Stimulated activated CD8-positive, alpha-beta memory T cell treated with anti-CD3 and anti-CD28 coated beads, Interleukin-2, amount 100 ng/mL, for 1 hour (primary cell): ENCODE measurements around the gene PRSS21.

Experiments
- DNase-seq, 2 donors: peaks; one replicate each; pipeline ENCODE4 v3.0.0-alpha.2; 2020; ENCODE audit warnings: low read depth in 2 of 2

The PRSS21 gene

DNA sequence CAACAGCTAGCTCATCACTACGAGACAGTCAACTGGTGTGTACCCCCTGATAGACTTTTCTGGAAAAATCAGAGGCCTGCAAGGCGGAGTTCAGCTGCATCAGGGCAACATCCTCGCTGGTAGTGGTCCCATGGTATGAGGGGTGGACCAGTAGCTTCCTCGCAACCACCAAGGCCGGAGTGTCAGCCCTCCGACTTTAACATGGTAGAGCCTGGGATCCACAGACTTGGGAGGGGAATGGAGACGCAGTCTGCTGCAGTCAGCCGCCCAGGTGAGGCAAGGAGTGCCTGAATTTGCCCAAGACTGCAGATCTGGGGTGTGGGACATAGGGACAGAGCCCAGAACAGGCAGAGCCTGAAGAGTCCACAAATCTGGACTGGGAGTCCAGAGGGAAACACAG, 26.5 kb downstream of the PRSS21 start:
- no peak for DNase-seq

DNA sequence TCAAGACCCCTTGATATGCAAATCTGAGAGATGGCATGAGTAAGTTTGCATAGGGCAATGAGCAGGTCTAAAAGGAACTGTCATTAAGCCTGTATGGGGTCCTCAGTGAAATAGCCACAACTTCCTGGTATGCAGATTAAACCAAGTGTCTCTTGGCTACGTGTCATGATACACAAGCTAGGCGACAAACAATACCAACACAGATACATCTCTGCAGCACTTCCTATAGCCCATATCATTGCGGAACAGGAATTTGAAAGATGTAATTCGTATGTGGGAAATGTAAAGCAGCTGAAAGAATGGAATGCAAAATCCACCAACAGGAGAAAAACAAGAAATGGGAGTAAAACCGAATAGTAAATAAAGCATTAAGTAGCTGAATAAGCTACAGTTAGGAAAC, 28.1 kb downstream of the PRSS21 start:
- no peak for DNase-seq

DNA sequence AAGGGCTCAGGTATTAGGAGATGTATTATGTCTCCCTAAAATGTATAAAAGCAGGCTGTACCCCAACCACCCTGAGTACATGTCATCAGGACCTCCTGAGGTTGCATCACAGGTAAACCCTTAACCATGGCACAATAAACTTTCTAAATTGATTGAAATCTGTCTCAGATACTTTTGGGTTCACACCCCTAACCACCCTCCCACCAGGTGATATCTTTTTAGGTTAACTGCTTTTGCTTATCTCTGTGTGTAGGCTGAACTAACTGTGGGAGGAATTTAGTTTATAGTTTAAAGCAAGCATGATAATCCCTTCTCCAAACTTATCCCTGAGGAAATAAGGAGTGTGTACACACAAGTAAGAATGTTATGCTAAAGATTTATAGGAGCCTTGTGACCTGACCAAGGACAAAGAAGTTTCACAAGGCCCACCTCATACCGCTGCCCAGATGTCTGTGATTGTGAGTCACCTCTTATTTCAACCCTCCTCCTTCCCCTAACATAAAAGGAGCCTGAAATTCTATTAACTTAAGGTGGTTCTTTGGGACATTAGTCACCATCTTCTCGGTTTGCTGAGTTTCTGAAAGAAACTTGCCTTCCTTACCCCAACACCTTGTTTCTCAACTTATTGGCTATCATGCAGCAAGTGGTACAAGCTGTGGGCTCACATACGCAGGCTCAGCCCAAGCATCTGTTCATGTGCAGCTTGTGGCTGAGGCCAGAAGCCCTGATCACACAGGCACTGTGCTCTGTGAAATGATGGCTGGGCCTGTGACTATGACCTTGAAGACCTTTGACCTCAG, 29.7 kb downstream of the PRSS21 start:
- no peak for DNase-seq

DNA sequence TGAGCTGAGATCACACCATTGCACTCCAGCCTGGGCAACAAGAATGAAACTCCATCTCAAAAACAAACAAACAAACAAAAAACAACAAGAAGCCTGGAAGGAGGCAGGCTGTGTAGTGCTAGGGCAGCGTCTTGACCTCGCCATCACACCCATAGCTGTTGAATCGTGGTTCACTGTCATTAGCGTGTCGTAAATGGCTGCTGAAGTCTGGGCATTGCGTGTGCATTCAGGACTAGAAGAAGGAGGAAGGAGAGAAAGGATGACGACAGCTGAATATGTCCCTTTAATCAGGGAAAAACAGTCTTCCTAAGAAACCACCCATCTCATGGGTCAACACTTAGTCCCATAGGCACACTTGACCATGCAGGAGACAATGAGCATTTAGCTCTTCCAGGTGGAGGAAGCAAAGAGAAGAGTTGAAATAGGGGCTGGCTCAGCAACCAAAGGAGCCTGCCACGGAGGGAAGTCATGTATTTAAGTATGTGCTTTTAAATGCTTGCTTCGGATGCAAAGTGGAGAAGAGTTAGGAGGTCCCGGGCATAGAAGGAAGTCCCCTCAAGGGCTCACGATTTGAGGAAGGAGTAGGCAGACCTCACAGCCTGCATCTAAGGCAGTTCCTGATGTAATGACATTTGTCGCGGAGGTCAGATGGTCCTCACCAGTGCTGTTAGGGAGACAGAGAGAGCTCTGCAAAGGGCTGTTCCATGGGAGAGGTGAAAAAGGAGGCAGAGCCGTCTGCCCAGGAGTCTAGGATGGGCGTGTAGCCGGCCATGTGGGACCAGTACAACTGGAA, 32.1 kb downstream of the PRSS21 start:
- DNase-seq = no peak

DNA sequence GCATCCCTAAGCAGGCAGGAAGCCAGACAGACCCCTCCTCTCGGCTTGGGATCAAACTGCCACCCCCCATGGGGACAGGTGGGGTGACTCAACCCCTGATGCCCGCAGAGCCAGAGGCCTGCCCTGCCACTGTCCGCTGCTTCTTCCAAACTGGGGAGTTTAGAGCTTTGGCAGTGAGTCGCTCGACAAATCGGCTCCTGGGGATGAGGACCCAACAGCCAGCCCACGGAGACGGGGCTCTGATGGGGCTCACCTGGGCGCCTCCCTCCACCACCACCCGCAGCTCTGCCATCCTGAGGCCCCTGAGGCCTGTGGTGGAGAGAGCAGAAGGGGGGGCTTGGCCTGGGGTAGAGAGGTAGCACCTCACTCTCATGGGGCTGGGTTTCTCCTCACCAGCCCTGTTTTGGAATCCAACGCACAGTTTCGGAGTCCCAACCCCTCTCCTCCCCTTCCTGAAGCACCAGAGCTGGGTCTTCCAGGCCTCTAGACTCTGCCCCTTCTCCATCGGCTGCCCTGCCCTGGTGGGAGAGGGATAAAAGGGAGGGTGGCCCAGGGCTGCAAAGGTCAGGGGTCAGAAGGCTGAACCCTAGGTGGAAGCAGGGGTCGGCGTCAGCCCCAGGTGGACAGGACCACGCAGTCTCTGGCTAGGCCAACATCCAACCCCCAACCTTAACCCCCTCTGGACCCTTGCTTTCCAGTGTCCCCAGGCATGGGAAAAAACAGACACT, 35.1 kb downstream of the PRSS21 start:
- no peak for DNase-seq

DNA sequence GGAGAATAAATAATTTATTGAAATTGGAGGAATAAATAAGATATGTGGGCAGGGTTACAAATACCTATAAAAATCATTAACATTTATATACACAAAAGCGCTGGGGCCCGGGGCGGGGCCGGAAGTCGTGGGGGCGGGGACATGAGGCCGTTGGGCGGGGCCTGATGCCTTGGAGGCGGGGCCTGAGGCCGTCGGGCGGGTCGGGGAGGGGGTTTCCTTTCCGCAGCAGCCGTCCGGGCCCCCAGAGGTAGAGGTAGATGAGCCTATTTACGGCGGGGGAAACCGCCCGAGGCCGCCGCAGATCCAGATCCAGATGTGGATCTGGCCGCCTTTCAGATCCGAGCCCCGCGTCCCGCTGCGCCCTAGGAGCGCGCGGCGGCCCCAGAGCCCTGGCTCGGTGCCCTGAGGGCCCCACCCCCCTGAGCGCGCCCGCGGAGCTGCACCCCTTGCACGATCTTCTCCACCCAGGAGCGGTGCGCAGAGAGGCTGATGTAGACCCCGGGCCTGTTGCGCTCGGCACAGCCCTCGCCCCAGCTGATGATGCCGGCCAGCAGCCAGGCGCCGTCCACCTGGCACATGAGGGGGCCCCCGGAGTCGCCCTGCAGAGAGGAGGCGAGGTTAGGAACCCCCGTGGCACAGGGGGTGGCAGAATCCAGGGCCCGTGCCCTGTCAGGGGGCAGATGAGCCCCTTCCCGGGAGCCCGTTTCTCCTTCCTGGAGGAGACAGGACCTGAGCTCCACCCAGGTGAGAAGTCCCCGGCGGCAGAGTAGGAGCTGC, 35.9 kb downstream of the PRSS21 start:
- DNase-seq = no peak

DNA sequence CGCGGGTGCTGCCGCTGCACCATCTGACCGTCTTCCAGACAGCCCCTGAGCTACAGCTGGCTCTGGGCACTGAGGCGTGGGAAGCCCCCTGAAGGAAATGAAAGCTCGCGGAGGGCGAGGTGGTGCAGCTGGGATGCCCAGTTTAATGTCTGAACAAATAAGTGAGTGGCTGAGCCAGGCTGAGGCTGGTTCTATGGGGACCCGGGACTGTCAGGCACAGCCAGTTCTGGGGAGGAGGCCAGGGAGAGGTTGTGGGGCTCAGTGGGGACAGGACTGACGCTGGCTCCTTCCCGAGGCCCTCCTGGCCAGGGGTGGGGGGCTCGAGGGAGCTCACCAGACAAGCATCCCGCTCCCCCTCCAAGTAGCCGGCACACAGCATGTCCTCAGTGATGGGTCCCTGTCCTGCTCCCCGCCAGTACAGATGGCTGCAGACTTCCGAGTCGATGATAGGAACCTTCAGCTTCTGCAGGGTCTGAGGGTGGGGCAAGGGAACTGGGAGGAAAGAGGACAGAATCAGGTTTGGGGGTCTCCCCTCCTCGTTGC, 36.6 kb downstream of the PRSS21 start:
- no peak for DNase-seq

DNA sequence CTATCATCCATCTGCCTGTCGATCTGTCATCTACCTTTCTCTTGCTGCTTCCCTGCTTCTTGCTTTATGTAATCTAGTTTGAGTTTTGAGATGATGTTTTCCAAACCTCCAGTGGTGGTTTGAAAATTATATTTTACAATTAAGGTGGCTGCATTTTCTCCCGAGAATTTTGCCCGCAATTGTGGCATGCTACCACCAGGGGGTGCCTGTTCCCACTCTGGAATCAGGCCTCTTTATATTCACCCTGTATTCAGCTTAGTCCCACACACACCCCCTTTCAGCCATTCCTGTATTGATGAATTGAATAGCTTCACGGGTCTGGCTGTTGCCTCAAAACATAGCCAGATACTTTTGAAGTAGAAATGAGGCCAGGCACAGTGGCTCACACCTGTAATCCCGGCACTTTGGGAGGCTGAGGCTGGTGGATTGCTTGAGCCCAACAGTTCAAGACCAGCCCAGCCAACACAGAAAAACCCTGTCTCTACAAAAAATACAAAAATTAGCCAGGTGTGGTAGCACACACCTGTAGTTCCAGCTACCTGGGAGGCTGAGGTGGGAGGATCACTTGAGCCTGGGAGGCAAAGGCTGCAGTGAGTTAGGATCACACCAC, 37.8 kb downstream of the PRSS21 start:
- DNase-seq = no peak

DNA sequence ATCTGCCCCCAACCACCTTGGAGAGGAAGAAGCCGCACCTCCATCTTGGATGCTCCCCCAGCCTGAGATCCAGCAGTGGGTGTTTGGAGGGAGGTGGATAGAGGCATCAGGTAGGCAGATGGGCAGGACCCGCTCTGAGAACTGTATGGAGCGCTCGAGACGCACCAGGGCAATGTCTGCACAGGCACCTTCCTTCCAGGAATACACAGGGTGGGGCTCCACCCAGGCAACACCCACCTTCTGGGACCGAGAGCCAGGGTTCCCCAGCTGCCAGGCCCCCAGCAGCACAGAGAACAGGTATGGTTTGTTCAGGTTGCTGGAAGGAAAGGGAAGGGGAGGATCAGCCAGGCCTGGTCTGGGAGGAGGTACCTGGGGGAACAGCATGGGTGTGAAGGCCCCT, 38.5 kb downstream of the PRSS21 start:
- DNase-seq = no peak

DNA sequence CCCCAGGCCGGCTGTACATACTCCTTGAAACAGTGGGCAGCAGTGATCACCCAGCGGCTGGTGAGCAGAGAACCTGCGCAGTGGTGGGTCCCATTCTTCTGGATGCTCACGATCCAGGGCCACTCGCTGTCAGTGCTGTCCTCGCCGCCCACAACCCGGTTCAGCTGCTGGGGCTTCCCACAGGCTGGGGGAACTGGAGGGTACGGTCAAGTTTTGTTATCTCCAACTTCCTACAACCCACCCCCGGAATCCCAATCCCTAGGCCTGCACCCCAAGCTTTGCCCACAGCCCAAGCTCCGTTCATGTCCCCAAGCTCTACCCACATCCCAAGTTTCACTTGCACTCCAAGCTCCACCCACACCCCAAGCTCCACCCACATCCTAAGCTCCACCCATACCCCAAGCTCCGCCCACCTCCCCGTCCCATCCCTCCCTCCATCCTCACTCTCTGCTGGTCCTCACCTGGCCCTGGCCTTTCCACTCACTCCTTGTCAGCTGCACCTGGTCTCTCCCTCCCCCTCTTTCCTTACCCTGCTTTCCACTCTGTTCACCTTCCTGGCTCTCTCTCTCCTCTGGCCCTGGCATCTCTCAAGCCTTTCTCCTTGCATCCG, 39.1 kb downstream of the PRSS21 start:
- no peak for DNase-seq

DNA sequence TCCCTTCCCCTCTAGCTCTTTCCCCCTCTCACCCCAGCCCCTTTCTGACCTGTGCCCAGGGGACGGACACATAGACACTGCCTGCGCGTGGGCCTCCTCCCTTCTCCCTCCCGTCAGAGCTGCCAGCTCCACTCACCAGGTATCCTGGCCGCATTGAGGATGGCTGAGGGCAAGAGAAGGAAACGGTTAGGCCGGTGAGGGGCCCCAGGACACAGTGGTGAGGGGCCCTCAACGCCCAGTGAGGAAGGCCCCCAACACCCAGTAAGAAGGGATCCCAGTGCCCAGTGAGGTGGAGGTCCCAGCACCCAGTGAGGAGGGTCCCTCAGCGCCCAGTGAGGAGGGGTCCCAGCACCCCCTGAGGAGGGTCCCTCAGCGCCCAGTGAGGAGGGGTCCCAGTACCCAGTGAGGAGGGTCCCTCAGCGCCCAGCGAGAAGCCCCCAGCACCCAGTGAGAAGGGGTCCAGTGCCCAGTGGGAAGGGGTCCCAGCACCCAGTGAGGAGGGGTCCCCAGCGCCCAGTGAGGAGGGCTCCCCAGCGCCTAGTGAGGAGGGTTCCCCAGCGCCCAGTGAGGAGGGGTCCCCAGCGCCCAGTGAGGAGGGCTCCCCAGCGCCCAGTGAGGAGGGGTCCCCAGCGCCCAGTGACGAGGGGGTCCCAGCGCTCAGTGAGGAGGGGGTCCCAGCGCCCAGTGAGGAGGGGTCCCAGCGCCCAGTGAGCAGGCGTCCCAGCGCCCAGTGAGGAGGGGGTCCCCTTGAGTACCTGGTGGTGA, 39.8 kb downstream of the PRSS21 start:
- DNase-seq = no peak

DNA sequence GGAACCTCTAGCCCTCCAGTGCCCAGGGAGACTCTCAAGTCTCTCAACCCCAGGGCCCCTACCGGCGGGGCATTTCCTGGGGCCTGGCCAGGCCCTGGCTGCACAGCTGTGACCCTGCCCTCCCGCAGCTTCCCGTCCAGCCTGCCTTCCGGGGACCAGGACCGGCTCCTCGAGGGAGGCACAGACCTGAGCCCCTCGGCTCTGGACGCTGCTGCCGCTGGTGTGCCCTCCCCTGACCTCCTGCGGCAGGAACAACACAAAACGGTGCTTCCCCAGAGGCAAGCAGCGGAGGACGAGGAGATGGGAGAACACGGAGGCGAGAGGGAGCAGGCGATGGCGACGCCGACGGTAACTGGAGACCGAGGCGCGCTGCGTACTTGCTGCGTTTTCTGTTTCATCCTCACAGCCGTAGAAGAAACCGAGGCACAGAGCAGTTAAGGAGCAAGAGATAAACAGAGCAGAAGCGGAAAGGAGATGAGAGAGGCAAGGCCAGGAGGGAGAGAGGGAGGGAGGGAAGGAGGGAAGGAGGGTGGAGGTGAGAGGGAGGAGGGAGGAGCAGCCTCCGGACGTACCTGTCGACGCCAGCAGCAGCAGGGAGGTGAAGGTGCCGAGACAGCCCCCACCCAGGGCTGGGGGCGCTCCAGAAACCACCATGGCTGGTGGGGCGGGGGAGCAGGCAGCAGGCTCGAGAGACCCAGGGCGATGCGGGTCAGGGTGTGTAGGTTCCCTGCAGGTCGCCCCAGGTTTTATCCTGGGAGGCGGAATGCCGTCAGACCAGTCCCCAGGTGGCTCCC, 40.6 kb downstream of the PRSS21 start, which contains the start of gene PRSS22:
Gene PRSS22 (minus strand): TSS at position 720 of the 794 bp plus-strand sequence. CDS start 66 bp downstream, at position 654.
- no peak for DNase-seq

DNA sequence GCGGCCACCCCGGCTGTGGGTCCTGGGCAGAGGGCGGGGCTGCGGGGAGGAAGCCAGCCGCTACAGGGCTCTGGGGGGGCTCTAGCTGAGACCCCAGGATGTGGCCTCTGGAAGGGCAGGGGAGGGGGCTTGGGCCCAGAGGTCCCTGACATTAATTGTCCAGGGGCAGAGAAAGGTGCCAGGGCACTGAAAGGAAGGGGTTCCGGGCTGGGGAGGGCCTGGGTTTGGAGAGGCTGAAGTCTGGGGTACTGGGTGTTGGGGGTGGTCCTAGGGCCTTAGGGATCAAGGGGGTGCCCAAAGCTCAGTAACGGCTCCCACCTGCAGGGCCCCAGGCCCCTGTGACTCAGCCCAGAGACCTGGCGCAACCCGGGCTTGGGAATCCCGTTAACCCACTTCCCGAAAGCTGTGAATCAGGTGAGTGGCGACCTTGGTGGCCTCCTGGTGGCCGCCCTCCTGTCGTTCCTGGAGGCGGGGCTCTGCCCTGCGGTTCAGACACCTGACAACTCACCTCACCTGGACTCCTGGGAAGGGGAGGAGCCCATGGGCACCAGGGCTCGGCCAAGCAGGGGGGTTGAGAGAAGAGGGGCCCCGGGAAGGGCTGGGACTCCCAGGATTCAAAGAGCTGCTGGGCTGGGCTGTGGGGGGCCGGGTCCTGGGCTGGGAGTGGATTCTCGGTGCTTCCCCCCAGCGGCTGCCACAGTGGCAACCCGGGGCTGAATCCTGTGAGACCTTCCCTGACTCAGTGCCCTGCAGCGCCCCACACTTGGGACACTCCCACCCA, 41.4 kb downstream of the PRSS21 start:
- no peak for DNase-seq

DNA sequence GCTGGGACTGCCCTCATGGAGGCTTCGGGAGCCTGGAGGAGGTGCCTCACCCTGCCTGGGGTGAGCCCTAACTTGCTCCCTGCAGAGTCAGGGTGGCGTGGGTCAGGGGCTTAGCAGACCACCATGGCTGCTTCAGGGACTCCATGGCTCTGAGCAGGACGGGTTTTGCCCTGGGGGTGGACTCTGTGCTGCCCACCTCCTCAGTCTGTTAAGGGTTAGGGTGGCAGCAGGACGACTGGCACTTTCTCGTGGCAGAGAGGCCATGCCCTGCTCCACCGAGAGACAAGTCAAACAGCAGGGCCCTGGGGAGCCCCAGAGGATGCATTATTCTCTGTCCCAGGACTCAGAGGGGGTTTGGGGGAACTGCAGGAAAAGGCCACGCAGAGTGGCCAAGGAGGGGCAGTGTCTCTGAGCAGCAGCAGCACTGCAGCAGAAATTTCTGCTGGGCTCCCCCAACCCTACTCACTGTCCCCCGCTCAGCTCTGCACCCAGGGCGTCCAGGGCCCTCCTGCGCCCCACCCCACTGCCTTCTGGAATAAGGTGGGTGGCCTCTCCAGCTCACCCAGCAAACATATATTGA, 42.7 kb downstream of the PRSS21 start:
- DNase-seq = no peak

DNA sequence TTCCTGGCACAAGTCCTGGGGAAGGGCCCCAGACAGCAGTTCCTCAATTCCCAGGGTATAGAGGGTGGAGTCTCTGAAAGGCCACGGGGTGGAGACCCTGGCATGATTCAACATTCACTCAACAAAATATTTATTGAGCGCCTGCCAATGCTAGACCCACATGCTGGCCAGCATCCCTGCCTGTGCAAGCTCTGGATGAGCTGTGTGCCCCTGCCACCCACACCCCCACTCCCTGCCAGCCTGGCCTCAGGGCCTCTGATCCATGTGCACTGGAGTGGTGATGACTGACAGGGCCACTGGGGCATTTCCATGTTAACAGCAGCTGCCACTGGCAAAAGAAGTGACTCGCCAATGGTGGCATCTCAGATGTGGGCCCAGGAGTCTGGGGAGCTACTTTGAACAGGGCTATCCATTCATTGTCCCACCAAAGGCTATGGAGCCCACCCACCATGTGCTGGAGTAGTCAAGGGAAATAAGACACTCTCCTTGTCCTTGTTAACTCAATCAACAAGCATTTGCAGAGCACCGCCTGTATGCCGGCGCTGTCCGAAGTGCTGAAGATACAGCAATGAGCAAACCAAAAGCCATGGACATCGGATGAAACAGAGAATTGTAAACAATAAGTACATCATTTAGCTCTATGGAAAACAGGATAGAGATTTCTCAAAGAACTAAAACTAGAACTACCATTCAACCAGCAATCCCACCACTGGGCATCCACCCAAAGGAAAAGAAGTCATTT, 44.0 kb downstream of the PRSS21 start:
- no peak for DNase-seq

DNA sequence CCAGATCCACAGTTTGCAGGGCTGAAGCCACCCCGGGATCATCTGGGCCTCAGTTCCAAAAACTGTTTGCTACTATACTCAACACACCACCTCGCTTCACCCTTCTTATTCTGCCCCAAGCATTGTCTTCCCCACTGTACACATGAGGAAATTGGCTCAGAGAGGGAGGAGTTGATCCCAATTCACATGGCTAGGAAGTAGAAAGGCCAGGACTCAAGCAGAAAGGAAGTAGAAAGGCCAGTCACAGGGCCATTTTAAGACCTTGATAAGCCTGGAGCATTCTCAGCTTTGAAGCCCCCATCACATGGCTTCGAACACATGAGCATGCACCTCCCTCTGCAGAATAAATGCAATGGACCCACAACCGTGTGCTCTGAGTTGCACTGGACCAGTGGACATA, 48.6 kb downstream of the PRSS21 start:
- DNase-seq = no peak

DNA sequence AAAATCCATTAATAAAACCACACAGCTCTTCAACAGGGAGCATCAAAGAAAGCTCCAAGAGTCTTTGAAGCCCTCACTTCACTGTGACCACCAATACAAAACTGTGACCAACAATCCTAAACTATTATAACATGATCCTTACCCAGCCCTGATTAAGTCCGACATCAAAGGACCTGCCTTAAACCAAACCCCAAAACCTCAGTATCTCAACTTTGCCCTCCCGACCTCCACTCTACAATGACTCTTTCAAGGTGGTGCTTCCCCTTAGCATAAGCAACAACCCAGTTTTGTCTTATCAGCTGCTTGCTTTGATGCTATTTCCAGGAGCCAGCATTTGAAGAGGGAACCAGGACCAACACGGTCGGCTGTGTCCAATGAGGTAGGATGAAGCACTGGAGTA, 49.4 kb downstream of the PRSS21 start:
- DNase-seq = no peak
